ENCODE results near the gene UFL1. TPM values are rescaled to one million over a fixed set of nuclear protein-coding genes. Genes with fewer than 3 reads are reported as not detected.
"Not testable (repeated sequence)": the region's sequence is repeated elsewhere in the genome, so short reads cannot be mapped to it uniquely, and the experiment has no call there.

Gene UFL1
- total RNA-seq, 1 donor from 2014 or later = 27.5 TPM

DNA sequence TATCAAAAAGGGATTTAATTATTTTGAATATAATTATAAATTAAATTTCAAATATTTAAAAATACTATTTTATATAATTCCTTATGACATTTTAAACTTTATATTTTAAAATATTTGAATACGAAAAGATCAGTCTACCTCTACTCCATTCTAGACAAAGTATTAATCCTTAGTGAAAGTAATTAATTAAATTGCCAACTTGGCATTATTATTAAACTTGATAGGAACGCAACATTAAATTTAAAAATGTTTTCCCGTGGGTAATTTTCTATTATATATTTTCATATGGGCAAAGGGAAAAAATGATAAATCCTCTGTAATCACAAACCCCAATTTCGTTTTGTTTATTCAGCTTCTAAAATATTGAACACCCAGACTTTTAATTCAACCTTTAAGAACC is 33.0 kb downstream of the UFL1 start:
- no peak for DNase-seq (ENCODE audit: low read depth)
- TF ChIP-seq, protein P1, sequence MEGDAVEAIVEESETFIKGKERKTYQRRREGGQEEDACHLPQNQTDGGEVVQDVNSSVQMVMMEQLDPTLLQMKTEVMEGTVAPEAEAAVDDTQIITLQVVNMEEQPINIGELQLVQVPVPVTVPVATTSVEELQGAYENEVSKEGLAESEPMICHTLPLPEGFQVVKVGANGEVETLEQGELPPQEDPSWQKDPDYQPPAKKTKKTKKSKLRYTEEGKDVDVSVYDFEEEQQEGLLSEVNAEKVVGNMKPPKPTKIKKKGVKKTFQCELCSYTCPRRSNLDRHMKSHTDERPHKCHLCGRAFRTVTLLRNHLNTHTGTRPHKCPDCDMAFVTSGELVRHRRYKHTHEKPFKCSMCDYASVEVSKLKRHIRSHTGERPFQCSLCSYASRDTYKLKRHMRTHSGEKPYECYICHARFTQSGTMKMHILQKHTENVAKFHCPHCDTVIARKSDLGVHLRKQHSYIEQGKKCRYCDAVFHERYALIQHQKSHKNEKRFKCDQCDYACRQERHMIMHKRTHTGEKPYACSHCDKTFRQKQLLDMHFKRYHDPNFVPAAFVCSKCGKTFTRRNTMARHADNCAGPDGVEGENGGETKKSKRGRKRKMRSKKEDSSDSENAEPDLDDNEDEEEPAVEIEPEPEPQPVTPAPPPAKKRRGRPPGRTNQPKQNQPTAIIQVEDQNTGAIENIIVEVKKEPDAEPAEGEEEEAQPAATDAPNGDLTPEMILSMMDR (IDR thresholded peaks at IDR 0.05; ENCODE audit: insufficient read depth, low read length, poor library complexity, severe bottlenecking) = no peak
- Histone ChIP-seq H3K27me3 (ENCODE audit: control insufficient read depth, insufficient read depth, low read length) (no peaks in the 10 kb centered on the region), H3K4me3 (ENCODE audit: low read depth, low read length) (no peak overlapping the region), H3K36me3 (ENCODE audit: control insufficient read depth, insufficient read depth, low read length) (no peaks in the 10 kb centered on the region)

DNA sequence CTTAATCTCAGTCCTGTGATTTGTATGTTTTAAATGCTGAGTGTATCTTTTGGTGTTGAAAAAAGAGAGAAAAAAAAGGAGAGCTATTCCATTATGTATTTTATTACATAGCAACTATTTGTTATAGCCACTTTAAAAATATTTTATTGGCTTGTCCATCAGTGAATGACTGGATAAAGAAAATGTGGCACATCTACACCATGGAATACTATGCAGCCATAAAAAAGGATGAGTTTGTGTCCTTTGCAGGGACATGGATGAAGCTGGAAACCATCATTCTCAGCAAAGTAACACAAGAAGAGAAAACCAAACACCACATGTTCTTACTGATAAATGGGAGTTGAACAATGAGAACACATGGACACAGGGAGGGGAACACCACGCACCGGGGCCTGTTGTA is 38.1 kb downstream of the UFL1 start:
- not testable (repeated sequence) for H3K27me3 ChIP-seq (ENCODE audit: control insufficient read depth, insufficient read depth, low read length); DNase-seq (ENCODE audit: low read depth); H3K36me3 ChIP-seq (ENCODE audit: control insufficient read depth, insufficient read depth, low read length); H3K4me3 ChIP-seq (ENCODE audit: low read depth, low read length)

DNA sequence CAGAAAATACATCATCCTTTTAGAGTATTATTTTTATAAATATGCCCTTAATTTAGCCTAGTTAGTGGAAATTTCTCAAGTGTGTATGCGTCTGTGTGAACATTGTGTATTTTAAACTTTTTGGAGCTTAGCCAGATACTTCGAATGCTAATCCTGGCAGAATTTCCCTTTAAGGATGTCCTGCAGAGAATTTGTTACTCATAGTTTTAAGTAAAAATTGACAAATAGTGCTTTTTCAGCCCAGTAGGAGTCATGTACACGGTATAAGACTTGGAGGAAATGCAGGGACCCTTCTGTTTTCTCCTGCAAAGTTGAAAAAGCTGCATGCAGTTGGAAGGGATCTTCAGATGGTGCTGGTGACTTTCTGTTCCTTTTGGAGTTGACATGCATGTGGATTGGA is 41.3 kb downstream of the UFL1 start, which contains the start of gene FHL5:
FHL5 (plus strand) TSS at position 243 of the 400 bp plus-strand sequence. CDS start 40,486 bp downstream, outside the sequence.
- TF ChIP-seq, protein P1 (IDR thresholded peaks at IDR 0.05; ENCODE audit: insufficient read depth, low read length, poor library complexity, severe bottlenecking) = no peak
- no peak within 1 kb of the TSS for H3K4me3 ChIP-seq (ENCODE audit: low read depth, low read length)
- DNase-seq (ENCODE audit: low read depth) = no peak
- no peaks in the 10 kb centered on the region for H3K36me3 ChIP-seq (ENCODE audit: control insufficient read depth, insufficient read depth, low read length)
- no peaks in the 10 kb centered on the region for H3K27me3 ChIP-seq (ENCODE audit: control insufficient read depth, insufficient read depth, low read length)

DNA sequence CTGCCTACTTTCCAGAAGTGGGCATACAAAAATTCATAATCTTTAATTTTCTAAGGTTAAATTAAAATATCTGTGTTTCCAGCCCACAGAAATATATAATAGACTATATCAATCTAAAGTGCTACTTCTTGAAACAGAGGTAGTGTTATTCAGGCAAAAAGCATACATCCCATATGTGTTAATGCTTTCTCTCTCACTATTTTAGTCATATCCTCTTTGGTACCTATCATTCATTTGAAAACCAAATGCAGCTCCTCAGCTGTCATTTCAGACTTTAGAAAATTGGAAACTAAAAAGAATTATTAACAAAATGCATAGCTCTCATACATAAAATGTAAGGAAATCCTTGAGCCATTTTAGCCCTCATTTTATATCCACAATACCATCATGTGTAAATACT is 42.2 kb downstream of the UFL1 start:
- Histone ChIP-seq H3K36me3 (ENCODE audit: control insufficient read depth, insufficient read depth, low read length) (no peaks in the 10 kb centered on the region), H3K4me3 (ENCODE audit: low read depth, low read length) (no peak overlapping the region), H3K27me3 (ENCODE audit: control insufficient read depth, insufficient read depth, low read length) (no peaks in the 10 kb centered on the region)
- no peak for DNase-seq (ENCODE audit: low read depth)
- TF ChIP-seq, protein P1 (IDR thresholded peaks at IDR 0.05; ENCODE audit: insufficient read depth, low read length, poor library complexity, severe bottlenecking) = no peak

DNA sequence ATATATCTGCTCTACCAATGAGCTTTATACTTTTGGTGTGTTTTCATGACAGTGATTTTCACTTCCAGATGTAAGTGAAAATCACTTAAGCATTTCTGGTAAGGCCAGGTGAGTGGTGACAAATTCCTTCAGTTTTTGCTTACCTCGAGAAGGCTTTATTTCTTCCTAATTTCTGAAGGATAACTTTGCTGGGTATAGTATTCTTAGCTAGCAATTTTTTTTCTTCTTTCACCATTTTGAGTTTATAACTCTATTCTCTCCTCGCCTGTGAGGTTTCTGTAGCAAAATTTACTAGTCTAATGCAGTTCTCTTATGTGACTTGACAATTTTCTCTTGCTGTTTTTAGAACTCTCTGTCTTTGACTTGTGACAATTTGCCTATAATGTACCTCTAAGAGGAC is 48.4 kb downstream of the UFL1 start:
- TF ChIP-seq, protein P1 (IDR thresholded peaks at IDR 0.05; ENCODE audit: insufficient read depth, low read length, poor library complexity, severe bottlenecking) = no peak
- Histone ChIP-seq H3K36me3 (ENCODE audit: control insufficient read depth, insufficient read depth, low read length) (no peaks in the 10 kb centered on the region), H3K4me3 (ENCODE audit: low read depth, low read length) (no peak overlapping the region), H3K27me3 (ENCODE audit: control insufficient read depth, insufficient read depth, low read length) (no peaks in the 10 kb centered on the region)
- DNase-seq (ENCODE audit: low read depth) = no peak

DNA sequence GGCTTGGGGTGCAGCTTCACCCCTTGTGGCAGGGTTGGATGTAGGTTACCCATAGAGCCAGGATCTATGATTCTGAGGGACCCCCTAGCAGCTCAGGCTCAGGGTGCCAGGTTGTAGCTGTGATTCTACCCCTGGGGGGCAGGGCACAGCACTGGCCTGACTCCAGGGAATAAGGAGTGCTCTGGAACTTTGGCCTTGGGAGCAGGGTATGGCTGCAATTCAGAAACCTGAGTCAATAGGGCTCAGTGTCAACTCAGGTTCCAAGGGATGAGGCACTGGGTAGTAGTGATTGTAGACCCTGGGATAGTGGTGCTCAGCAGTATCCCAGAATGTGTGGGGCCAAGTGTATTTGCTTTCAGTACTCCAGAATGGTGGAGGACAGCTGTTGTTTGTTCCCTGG is 49.9 kb downstream of the UFL1 start:
- DNase-seq (ENCODE audit: low read depth) = no peak
- Histone ChIP-seq H3K27me3 (ENCODE audit: control insufficient read depth, insufficient read depth, low read length) (no peaks in the 10 kb centered on the region), H3K36me3 (ENCODE audit: control insufficient read depth, insufficient read depth, low read length) (no peaks in the 10 kb centered on the region), H3K4me3 (ENCODE audit: low read depth, low read length) (no peak overlapping the region)
- TF ChIP-seq, protein P1 (IDR thresholded peaks at IDR 0.05; ENCODE audit: insufficient read depth, low read length, poor library complexity, severe bottlenecking) = no peak

Data from kidney epithelial cell (primary cell).